Activated T-cell treated with anti-CD3 and anti-CD28 coated beads for 24 hours (primary cell): ENCODE results near the gene CSNK2A1.
"Not testable (repeated sequence)": the region's sequence is repeated elsewhere in the genome, so short reads cannot be mapped to it uniquely, and the experiment has no call there.

Experiments
- DNase-seq: peaks from one replicate; pipeline ENCODE4 v3.0.0-alpha.2; 2020; ENCODE audit warnings: low read depth

Gene CSNK2A1

GRCh38 chr20:543369-544152, at the start of gene CSNK2A1:
CSNK2A1 (minus strand) TSS chr20:543790; CDS start chr20:508551, 35,239 bp downstream.
- DNase-seq: peak; percentile 97

- DNase-seq: no peak
Measured at GRCh38 chr20:592506-592905, 48.9 kb upstream of the CSNK2A1 start.

DNA sequence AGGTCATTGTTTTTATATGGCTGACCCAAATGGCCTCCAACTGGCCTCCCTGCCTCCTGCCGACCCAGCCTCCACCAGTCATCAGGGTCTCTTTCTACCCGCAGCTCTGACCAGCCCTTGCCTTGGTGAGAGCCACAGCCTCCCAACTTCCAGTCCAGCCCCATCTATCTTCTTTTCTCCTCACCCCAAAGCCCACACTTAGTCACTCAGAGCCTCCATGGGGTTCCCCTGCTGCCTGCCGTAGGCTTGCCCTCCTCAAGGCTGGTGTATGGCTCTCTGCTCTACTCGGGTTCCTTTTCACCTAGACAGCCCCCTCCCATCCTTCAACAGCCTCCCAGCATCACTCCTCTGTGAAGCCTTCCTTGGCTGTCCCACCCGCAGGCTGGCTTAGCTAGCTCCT, 48.4 kb upstream of the CSNK2A1 start:
- DNase-seq: no peak

DNA sequence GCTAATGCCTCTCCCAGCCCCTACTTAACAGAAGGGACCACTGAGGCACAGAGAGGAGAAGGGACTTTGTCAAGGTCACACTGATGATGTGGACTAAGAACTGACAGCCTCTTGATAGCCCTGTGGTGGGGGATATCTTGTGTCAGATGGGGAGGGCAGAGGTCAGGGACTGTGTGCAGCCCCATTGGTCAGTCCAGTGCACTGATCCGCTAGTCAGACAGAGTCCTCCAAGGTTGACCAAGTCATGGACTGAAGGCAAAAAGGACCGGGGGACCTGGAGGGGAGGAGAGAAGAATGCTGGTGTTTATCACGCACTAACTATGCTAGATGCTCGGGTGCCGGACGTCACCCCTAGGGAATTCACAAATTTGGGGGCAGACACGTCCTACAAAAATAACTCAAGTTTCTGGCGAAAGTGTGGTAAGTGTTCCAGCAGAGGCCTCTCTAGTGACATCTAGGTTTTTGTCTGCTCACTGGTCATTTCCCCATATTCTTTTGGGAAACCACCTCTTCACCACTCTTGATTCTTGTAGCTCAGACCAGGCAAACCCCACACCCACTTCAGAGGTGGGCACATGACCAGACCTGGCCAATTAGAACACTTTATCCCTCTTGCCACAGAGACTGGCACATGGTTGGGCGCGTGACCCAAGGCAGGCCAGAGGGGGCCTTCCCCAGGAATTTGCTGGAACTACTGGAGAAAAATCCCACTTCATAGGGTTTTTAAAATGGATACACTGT, 45.5 kb upstream of the CSNK2A1 start:
- DNase-seq: no peak

- no peak for DNase-seq
Measured at GRCh38 chr20:588476-588875, 44.9 kb upstream of the CSNK2A1 start.

DNA sequence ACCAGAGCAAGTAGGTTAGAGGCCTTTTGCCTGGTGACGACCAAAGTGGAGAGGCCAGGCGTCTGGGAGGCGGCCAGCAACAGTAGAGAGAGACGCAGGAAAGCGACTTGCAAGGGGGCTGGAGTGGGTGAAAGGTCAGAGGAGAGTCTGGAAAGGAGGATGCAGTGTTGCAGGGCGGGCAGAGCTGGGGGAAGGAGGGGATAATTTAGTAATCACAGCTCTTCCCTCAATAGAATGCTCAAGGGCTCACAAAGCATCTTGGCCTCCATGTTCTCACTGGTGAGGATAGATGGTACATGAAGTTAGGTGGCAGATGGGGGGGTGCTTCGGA, 41.3 kb upstream of the CSNK2A1 start:
- no peak for DNase-seq

DNA sequence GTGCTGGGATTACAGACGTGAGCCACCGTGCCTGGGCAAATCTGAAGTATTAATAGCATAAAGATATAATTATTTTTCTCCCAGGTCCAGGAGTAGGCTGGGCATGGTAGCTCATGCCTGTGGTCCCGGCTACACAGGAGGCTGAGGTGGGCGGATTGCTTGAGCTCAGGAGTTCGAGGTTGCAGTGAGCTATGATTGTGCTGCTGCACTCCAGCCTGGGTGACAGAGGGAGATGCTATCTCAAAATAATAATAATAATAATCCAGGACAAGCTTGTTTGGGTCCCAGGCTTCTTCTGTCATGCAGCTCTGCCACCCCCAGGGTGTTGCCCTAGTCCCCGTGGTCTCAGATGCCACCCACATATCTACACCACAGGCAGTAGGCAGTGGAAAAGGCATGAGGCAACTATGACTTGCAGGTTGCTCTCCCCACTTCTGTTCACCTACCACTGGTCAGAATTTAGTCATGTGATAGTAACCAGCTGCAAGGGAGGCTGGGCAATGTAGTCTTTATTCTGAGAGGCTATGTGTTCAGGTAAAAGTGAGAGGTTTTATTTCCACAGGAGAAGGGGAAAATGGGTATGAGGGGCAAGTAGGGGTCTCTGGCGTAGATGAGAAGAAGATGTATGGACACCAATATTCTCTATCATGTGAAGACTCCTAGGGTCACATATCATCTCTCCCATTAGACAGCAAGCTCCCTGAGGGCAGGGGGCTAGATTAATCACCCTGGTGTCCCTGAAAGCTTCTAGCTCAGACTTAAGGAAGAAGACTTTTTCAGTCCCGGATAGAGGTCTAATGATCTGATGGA, 40.8 kb upstream of the CSNK2A1 start:
- DNase-seq: no peak

DNA sequence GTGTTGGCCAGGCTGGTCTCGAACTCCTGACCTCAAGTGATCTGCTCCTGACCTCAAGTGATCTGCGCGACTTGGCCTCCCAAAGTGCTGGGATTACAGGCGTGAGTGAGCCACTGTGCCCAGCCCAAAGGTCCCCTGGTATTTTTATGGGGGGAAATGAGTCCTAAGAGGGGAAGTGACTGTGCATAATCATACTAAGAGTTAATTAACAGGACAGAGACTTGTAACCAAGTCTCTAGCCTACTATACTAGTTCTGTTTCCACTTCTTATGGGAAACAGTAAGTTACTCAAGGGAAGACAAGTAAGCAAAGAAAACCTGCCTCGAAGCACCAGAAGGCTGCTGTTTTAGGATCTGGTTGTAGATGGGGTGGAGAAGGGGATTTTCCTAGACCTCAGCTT, 38.6 kb upstream of the CSNK2A1 start:
- DNase-seq: no peak

DNA sequence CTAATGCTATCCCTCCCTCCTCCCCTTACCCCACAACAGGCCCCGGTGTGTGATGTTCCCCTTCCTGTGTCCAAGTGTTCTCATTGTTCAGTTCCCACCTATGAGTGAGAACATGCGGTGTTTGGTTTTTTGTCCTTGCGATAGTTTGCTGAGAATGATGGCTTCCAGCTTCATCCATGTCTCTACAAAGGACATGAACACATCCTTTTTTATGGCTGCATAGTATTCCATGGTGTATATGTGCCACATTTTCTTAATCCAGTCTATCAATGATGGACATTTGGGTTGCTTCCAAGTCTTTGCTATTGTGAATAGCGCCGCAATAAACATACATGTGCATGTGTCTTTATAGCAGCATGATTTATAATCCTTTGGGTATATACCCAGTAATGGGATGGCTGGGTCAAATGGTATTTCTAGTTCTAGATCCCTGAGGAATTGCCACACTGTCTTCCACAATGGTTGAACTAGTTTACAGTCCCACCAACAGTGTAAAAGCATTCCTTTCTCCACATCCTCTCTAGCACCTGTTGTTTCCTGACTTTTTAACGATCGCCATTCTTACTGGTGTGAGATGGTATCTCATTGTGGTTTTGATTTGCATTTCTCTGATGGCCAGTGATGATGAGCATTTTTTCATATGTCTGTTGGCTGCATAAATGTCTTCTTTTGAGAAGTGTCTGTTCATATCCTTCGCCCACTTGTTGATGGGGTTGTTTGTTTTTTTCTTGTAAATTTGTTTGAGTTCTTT, 35.5 kb upstream of the CSNK2A1 start:
- not testable (repeated sequence) for DNase-seq

DNA sequence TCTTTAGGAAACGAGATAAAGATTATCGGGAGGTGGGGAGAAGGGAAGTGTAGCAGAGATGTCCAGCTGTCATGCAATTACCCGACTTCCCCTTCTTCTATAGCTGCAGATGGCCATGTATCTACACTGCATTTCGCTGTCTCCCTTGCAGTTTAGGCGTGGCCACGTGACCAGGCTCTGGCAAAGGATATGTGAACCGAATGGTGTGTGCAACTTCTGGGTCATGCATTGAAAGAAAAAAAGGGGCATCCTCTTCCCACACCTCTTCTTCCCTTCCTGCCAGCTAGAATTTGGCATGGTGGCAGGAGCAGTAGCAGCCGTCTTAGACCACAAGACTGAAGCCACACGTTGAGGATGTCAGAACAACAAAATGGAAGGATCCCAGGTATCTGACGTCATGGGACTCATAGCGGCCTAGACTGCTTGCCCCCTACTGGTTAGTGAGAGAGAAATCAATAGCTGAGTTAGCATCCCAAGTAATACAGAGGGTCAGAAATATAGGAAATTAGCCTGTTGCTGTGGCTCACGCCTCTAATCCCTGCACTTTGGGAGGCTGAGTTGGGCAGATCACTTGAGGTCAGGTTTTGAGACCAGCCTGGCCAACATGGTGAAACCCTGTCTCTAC, 33.7 kb upstream of the CSNK2A1 start:
- no peak for DNase-seq

GRCh38 chr20:576156-576555, 32.6 kb upstream of the CSNK2A1 start:
- DNase-seq: no peak

- DNase-seq: no peak
Measured at GRCh38 chr20:575230-575629, 31.6 kb upstream of the CSNK2A1 start.

- no peak for DNase-seq
Measured at GRCh38 chr20:574297-574942, 30.8 kb upstream of the CSNK2A1 start.

DNA sequence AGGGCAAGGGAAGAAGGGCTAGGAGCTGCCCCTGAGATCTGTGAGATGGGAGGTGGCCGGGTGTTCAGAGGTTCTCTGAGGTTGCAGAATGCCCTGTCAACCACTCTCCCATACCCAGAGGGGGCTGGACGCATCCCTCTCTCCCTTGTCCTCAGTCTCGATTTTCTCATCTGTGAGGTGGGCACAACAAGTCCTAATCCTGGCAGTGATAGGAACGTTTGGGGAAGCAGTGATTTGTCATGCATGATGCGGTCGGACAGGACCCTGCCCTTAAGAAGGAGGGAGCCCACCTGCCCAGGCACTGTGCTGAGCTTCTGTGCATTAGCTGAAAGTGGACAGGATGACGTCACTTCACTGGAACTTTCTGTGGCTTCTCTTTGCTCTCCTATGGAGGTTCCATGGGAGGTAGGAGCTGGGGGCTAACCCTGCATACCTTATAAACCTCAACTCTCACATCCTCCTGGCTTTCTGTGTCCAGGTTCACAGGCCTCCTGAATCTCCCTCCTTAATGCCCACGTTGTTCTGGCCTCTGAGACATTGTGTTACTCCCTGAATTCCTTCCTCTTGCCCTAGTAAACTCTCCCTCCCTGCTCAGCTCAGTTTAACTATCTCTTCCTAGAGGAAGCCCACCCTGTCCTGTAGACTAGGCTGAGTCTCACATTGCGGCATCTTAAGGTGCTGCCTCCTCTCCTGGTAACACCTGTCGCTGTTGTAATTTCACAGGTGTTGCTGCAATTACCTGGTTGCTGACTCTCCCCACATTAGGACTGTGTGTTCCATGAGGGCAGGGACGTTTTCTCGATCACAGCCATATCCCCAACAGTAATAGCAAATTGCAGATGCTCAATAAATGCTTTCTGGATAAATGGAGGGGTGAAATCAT, 30.1 kb upstream of the CSNK2A1 start:
- DNase-seq: no peak

DNA sequence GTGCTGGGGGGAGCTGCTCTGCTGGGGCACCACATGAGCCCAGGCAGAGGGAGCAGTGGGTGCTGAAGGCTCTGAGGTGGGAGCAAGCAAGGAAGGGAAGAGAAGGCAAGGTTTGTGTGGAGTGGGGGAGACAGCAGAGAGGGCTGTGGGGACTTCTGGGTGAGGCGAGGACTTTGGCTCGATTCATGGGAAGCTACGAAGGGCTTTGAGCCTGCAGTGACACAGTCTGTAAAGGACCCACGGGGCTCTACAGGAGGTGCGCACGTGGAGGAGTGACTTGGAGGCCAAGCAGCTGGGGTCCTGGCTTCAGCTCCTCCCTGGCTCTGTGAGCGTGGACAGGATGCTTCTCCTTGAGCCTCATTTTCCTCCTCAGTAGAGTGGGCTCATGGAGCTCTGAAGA, 29.1 kb upstream of the CSNK2A1 start:
- no peak for DNase-seq

GRCh38 chr20:571754-572441, 28.3 kb upstream of the CSNK2A1 start:
- DNase-seq: no peak

- DNase-seq: no peak
Measured at GRCh38 chr20:568673-569415, 25.3 kb upstream of the CSNK2A1 start.

GRCh38 chr20:568097-568652, 24.6 kb upstream of the CSNK2A1 start:
- DNase-seq: no peak
